Nephron (organoid): ENCODE measurements around the gene PAX7.
"Not testable (repeated sequence)": the region's sequence is repeated elsewhere in the genome, so short reads cannot be mapped to it uniquely, and the experiment has no call there.

ENCODE experiments used
- H3K27ac Mint-ChIP-seq, 3 experiments: 2 replicates each; pipeline ENCODE4 v1.8.0; 2020; ENCODE audit warnings: mixed read lengths in 3 of 3, mild to moderate bottlenecking in 2 of 3, moderate library complexity in 1 of 3
- H3K27me3 Mint-ChIP-seq: 2 replicates; pipeline ENCODE4 v1.8.0; 2021; ENCODE audit warnings: low read depth, mild to moderate bottlenecking, moderate library complexity, mixed read lengths
- H3K36me3 Mint-ChIP-seq: 2 replicates; pipeline ENCODE4 v1.8.0; 2020; ENCODE audit warnings: low read depth, mixed read lengths
- H3K4me1 Mint-ChIP-seq: 2 replicates; pipeline ENCODE4 v1.8.0; 2020; ENCODE audit warnings: mixed read lengths
- H3K4me3 Mint-ChIP-seq, 3 experiments: 2 replicates each; pipeline ENCODE4 v1.8.0; 2020; ENCODE audit warnings: mild to moderate bottlenecking in 3 of 3, mixed read lengths in 3 of 3, moderate library complexity in 2 of 3
- H3K9me3 Mint-ChIP-seq: 2 replicates; pipeline ENCODE4 v1.8.0; 2020; ENCODE audit warnings: mixed read lengths
- CTCF ChIP-seq, 3 experiments: fragments of 200-600 bp; sonication (generic); IDR thresholded peaks; one replicate each; pipeline ENCODE4 v1.5.0; 2021; ENCODE audit warnings: antibody characterized with exemption in 3 of 3; ENCODE audit not compliant: unreplicated experiment in 3 of 3

PAX7 gene

GRCh38 chr1:18630511-18631495 is at the start of gene PAX7:
Gene PAX7, plus strand, starts transcription at chr1:18630846. Its CDS starts 758 bp downstream, at chr1:18631604.
- no peak for TF ChIP-seq CTCF (IDR thresholded peaks at IDR 0.05; ENCODE audit: unreplicated experiment in 3 of 3)
- H3K9me3 Mint-ChIP-seq = no peaks in the 10 kb centered on the region
- no peaks in the 10 kb centered on the region for H3K36me3 Mint-ChIP-seq
- peaks cover 44% of the 10 kb centered on the region for H3K4me1 Mint-ChIP-seq
- H3K27ac Mint-ChIP-seq = peak within 1 kb of the TSS; percentile 40 to 55 (median 48)
- H3K4me3 Mint-ChIP-seq = peak within 1 kb of the TSS; percentile 83 to 92 (median 86)
- peaks cover 100% of the 10 kb centered on the region for H3K27me3 Mint-ChIP-seq

GRCh38 chr1:18581420-18581880 is 49.2 kb upstream of the PAX7 start:
- Mint-ChIP-seq H3K27ac (no peak overlapping the region), H3K9me3 (no peaks in the 10 kb centered on the region), H3K4me3 (no peak overlapping the region), H3K27me3 (peaks cover 40% of the 10 kb centered on the region), H3K36me3 (no peaks in the 10 kb centered on the region), H3K4me1 (peaks cover 11% of the 10 kb centered on the region)
- peak; percentile 85 to 91 (median 87) for TF ChIP-seq CTCF (IDR thresholded peaks at IDR 0.05; ENCODE audit: unreplicated experiment in 3 of 3)

GRCh38 chr1:18582890-18583289 is 47.8 kb upstream of the PAX7 start:
- Mint-ChIP-seq H3K27ac (no peak overlapping the region), H3K36me3 (no peaks in the 10 kb centered on the region), H3K9me3 (no peaks in the 10 kb centered on the region), H3K4me1 (peaks cover 11% of the 10 kb centered on the region), H3K4me3 (no peak overlapping the region), H3K27me3 (peaks cover 47% of the 10 kb centered on the region)
- TF ChIP-seq CTCF (IDR thresholded peaks at IDR 0.05; ENCODE audit: unreplicated experiment in 3 of 3) = no peak

GRCh38 chr1:18583326-18583941 is 47.2 kb upstream of the PAX7 start:
- H3K27ac Mint-ChIP-seq = no peak overlapping the region

GRCh38 chr1:18586016-18586415 is 44.6 kb upstream of the PAX7 start:
- not testable (repeated sequence) for H3K4me3 Mint-ChIP-seq, H3K27ac Mint-ChIP-seq, H3K36me3 Mint-ChIP-seq, H3K9me3 Mint-ChIP-seq
- peaks cover 11% of the 10 kb centered on the region for H3K4me1 Mint-ChIP-seq
- H3K27me3 Mint-ChIP-seq = peaks cover 47% of the 10 kb centered on the region

More at GRCh38 chr1:18583326-18583941, 47.2 kb upstream of the PAX7 start:
- peaks cover 42% of the 10 kb centered on the region for H3K27me3 Mint-ChIP-seq
- no peaks in the 10 kb centered on the region for H3K36me3 Mint-ChIP-seq
- no peak overlapping the region for H3K4me3 Mint-ChIP-seq
- H3K4me1 Mint-ChIP-seq = peaks cover 11% of the 10 kb centered on the region
- no peak for TF ChIP-seq CTCF (IDR thresholded peaks at IDR 0.05; ENCODE audit: unreplicated experiment in 3 of 3)
- no peaks in the 10 kb centered on the region for H3K9me3 Mint-ChIP-seq

- H3K36me3 Mint-ChIP-seq = no peaks in the 10 kb centered on the region
- no peak overlapping the region for H3K27ac Mint-ChIP-seq
- no peak for TF ChIP-seq CTCF (IDR thresholded peaks at IDR 0.05; ENCODE audit: unreplicated experiment in 3 of 3)
- peaks cover 11% of the 10 kb centered on the region for H3K4me1 Mint-ChIP-seq
- no peak overlapping the region for H3K4me3 Mint-ChIP-seq
- H3K27me3 Mint-ChIP-seq = peaks cover 60% of the 10 kb centered on the region
- no peaks in the 10 kb centered on the region for H3K9me3 Mint-ChIP-seq
Observed at GRCh38 chr1:18588093-18588492, 42.6 kb upstream of the PAX7 start.
